Measurements from ENCODE around the gene USP11. TPM values are rescaled to one million over a fixed set of nuclear protein-coding genes. Genes with fewer than 3 reads are reported as not detected.

Gene USP11
- total RNA-seq, 1 experiment from 2014 or later = 153 TPM

DNA sequence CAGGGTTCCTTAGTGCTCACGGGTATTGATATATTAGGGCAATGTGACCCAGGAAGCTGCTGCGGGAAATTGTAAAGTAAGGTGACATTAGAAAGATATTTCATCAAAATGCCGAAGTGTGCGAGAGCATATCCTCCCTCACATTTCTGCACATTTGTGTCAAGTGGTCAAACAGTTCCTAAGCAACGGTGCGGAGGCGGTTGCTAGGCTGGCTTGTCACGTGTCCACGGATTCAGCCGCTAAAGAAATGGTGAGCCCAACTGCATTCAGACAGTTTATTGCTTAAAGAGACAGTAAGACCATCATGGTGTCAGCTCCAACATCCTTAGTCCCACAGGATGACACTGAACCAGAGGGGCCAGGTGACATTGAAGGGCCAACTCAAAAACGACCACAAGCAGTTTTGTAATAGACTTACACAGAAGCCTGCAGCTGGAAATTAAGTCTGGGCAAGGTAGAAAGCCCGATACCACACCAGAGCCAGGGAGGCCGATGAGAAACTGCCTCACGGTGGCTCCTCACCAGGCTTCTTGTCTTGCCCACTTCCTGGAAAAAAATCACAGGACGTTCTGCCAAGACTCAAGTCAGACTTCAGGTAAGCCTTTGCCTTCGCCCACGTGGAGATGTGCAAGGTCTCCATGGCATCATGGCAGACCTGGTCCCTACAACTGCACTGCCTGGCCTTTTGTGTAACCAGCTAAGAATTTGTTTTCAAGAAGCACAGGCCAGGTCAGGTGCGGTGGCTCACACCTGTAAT lies 50.4 kb downstream of the USP11 start:
- H3K18ac ChIP-seq (ENCODE audit: insufficient read length, low read depth, low read length) = no peak overlapping the region
- H2BK15ac ChIP-seq (ENCODE audit: low read depth, low read length) = no peak overlapping the region
- H3K79me1 ChIP-seq (ENCODE audit: insufficient read depth, low read depth, low read length, poor library complexity, severe bottlenecking) = no peaks in the 10 kb centered on the region
- no peak overlapping the region for H3K56ac ChIP-seq (ENCODE audit: insufficient read length, low read depth, low read length)
- Mint-ChIP-seq H3K36me3 (ENCODE audit: insufficient read depth in 1 of 3, low read depth in 3 of 3) (peaks cover 0 to 5% (median 2%) of the 10 kb centered on the region in 3 experiments; a peak in 1 of 7 replicates), H3K4me3 (no peak overlapping the region), H3K27ac (no peak overlapping the region), H3K9me3 (peaks cover 36 to 47% of the 10 kb centered on the region in 2 experiments), H3K4me1 (peaks cover 3 to 5% of the 10 kb centered on the region in 2 experiments), H3K27me3 (ENCODE audit: low read depth) (peaks cover 3% of the 10 kb centered on the region; the same call in 1 of the 2 replicates)
- H3K4me1 ChIP-seq (ENCODE audit: insufficient read depth, low read length) = no peaks in the 10 kb centered on the region
- H3K23ac ChIP-seq (ENCODE audit: insufficient read length, low read depth, low read length) = no peak overlapping the region
- no peaks in the 10 kb centered on the region for H3K79me2 ChIP-seq (ENCODE audit: insufficient read depth, low read length)
- H4K8ac ChIP-seq (replicated peaks; ENCODE audit: insufficient read length, low read depth, low read length) = no peak overlapping the region
- H3K27me3 ChIP-seq (ENCODE audit: insufficient read depth, low read length) = no peaks in the 10 kb centered on the region
- H3K9ac ChIP-seq (ENCODE audit: extremely low read depth, insufficient read length, low read length) = no peak overlapping the region
- H3K27ac ChIP-seq (ENCODE audit: insufficient read length, low read depth, low read length) = no peak overlapping the region
- H2AFZ ChIP-seq (ENCODE audit: low read length) = no peak overlapping the region
- TF ChIP-seq, protein P1, sequence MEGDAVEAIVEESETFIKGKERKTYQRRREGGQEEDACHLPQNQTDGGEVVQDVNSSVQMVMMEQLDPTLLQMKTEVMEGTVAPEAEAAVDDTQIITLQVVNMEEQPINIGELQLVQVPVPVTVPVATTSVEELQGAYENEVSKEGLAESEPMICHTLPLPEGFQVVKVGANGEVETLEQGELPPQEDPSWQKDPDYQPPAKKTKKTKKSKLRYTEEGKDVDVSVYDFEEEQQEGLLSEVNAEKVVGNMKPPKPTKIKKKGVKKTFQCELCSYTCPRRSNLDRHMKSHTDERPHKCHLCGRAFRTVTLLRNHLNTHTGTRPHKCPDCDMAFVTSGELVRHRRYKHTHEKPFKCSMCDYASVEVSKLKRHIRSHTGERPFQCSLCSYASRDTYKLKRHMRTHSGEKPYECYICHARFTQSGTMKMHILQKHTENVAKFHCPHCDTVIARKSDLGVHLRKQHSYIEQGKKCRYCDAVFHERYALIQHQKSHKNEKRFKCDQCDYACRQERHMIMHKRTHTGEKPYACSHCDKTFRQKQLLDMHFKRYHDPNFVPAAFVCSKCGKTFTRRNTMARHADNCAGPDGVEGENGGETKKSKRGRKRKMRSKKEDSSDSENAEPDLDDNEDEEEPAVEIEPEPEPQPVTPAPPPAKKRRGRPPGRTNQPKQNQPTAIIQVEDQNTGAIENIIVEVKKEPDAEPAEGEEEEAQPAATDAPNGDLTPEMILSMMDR (conservative IDR thresholded peaks at IDR 0.05) = no peak
- no peak overlapping the region for H2BK5ac ChIP-seq (ENCODE audit: insufficient read length, low read length)
- no peaks in the 10 kb centered on the region for H3K23me2 ChIP-seq (ENCODE audit: insufficient read length, low read depth, low read length, poor library complexity, severe bottlenecking)
- peak overlapping the region; percentile 45 for H4K91ac ChIP-seq (ENCODE audit: insufficient read length, low read depth, low read length)
- no peak overlapping the region for H2BK120ac ChIP-seq (ENCODE audit: low read depth, low read length, poor library complexity, severe bottlenecking)
- no CpG with 5 or more reads among the region's 18 CpGs for WGBS (ENCODE audit: extremely low coverage, insufficient read length, low lambda C conversion rate)
- no peak overlapping the region for H2AK5ac ChIP-seq (ENCODE audit: insufficient read length, low read length)
- H4K20me1 ChIP-seq (ENCODE audit: control insufficient read depth, insufficient read depth, insufficient read length) = no peaks in the 10 kb centered on the region
- no peak overlapping the region for H2BK20ac ChIP-seq (ENCODE audit: low read depth, low read length, poor library complexity, severe bottlenecking)
- no peaks in the 10 kb centered on the region for H3K9me3 ChIP-seq (ENCODE audit: control insufficient read depth, low read depth, low read length)
- no peak overlapping the region for H3T11ph ChIP-seq (ENCODE audit: low read length)
- H3K4ac ChIP-seq (ENCODE audit: low read depth, low read length) = no peak overlapping the region
- H4K5ac ChIP-seq (ENCODE audit: insufficient read length, low read depth, low read length) = no peak overlapping the region
- H3K14ac ChIP-seq (ENCODE audit: insufficient read depth, low read length) = no peak overlapping the region
- no peak overlapping the region for H3K4me2 ChIP-seq (ENCODE audit: insufficient read depth, insufficient read length, low read length)
- H2BK12ac ChIP-seq (ENCODE audit: insufficient read length, low read depth, low read length) = no peak overlapping the region
- DNase-seq = no peak
